T follicular helper cell (primary cell): Measurements from ENCODE around the gene LCLAT1.

Experiments
- DNase-seq: peaks from one replicate; pipeline ENCODE4 v3.0.0-alpha.2; 2020; ENCODE audit warnings: low read depth

Gene LCLAT1

GRCh38 chr2:30514848-30515435, 67.9 kb downstream of the LCLAT1 start:
- no peak for DNase-seq

DNA sequence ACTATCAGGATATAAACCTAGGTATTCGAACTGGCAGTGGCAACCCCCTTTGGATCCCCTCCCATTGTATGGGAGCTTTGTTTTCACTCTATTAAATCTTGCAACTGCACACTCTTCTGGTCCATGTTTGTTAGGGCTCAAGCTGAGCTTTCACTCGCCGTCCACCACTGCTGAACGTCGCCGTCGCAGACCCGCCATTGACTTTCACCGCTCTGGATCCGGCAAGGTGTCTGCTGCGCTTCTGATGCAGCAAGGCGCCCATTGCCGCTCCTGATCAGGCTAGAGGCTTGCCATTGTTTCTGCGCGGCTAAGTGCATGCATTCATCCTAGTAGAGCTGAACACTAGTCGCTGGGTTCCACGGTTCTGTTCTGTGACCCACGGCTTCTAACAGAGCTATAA, 69.1 kb downstream of the LCLAT1 start:
- DNase-seq: no peak

- no peak for DNase-seq
These were observed 72.8 kb downstream of the LCLAT1 start for GRCh38 chr2:30519796-30520195.

GRCh38 chr2:30522421-30522820, 75.4 kb downstream of the LCLAT1 start:
- DNase-seq: no peak

GRCh38 chr2:30527411-30527810, 80.4 kb downstream of the LCLAT1 start:
- DNase-seq: no peak

DNA sequence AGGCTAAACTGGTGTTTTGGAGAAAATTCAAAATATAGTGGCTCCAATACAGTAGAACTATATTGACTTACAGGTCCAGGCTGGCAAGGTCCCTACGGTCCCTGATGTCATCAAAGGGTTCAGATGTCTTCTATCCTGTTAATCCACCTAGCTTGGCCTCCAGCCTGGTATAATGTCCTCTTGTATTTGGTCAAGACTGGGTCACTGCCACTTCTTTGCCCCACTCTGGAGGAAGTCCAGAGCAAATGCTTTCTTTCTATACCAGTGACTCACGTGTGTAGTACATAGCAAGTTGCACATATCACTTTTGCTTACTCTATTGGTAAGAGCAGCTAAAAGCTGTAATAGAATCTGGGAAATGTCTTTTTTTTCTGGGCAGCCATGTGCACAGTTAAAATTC, 80.8 kb downstream of the LCLAT1 start:
- DNase-seq: no peak

- DNase-seq: no peak
These were observed 83.3 kb downstream of the LCLAT1 start for GRCh38 chr2:30530346-30530745.

DNA sequence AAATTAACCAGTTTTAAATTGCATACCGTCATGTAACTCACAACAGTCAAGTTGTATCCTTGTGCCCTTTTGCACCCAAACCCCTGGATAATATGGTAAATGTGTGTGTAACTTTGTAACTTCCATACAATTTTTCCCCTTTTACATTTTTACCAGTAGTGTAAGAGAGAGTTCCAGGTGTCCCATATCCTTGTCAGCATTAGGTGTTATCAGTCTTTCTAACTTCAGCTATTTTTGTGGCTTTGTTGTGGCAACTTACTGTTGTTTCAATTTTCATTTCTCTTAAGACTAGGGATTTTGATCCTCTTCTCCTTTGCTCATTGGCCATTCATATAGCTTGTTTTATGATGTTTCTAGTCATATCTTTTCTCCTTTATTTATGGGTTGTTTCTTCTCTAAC, 94.6 kb downstream of the LCLAT1 start:
- DNase-seq: no peak

DNA sequence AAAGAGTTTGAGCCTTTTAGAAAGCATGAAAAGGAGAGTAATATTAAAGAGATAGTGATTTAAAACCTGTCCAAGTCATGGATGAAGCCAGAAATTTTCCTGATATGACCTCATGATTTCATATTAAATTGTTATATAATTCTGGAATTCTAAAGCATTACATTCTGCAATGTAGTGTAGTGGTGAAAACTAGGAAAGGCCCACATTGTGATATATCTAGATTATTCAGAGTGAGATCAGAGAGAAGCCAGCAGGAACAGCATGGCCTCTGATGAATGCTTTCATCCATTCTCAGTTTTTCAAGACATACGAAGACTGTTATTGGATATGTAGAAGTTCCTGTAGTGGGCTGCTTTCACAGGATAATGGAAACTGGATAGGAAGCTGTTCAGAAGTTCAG, 98.8 kb downstream of the LCLAT1 start:
- no peak for DNase-seq

GRCh38 chr2:30548386-30548785, 101.3 kb downstream of the LCLAT1 start:
- no peak for DNase-seq

GRCh38 chr2:30549096-30549495, 102.0 kb downstream of the LCLAT1 start:
- DNase-seq: no peak

- DNase-seq: no peak
These were observed 112.7 kb downstream of the LCLAT1 start for GRCh38 chr2:30559544-30560275.

- DNase-seq: no peak
These were observed 114.3 kb downstream of the LCLAT1 start for GRCh38 chr2:30561349-30561748.

GRCh38 chr2:30565851-30566358, 118.9 kb downstream of the LCLAT1 start:
- no peak for DNase-seq

DNA sequence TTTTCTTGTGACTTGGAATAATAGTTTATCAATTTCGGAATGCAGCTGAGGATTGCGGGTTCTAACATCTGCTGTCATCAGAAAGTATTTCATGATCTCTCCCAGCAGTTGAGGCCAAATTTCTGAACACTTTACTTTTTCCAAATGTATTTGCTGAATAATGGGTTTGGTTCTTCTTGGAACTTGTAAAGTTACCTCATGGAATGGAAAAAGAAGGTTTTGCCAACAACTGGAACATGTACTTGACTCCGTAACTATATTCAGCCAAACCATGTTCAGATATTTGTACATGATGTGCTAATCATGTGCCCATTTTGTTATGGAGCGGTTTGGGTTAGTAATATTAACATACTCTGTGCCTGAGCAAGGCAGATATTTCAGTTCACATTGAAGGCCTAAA, 119.6 kb downstream of the LCLAT1 start:
- DNase-seq: no peak

GRCh38 chr2:30567317-30567716, 120.3 kb downstream of the LCLAT1 start:
- DNase-seq: no peak

GRCh38 chr2:30569946-30570345, 122.9 kb downstream of the LCLAT1 start:
- DNase-seq: no peak

GRCh38 chr2:30577151-30577550, 130.1 kb downstream of the LCLAT1 start:
- no peak for DNase-seq

GRCh38 chr2:30580391-30580790, 133.3 kb downstream of the LCLAT1 start:
- no peak for DNase-seq

- no peak for DNase-seq
These were observed 135.5 kb downstream of the LCLAT1 start for GRCh38 chr2:30582521-30582920.

GRCh38 chr2:30583204-30583749, 136.2 kb downstream of the LCLAT1 start:
- no peak for DNase-seq

DNA sequence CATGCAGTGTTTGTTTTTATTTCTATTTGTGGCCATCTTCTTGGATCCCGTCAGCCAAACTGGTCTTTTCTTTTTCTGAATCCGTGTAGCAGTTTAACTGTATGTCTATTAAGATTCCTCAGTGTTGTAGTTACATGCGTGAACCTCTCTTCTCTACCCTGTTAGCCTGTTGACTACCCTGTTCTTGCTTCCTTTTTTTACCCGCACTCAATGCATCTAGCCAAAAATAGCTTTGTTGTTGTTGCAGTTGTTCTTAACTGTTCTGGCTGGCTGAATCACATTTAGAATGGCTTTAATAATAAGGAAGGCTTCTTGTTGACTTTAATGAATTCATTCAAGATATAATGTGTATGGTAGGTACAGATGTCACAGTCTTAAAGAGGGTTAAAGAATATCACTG, 137.1 kb downstream of the LCLAT1 start:
- no peak for DNase-seq

DNA sequence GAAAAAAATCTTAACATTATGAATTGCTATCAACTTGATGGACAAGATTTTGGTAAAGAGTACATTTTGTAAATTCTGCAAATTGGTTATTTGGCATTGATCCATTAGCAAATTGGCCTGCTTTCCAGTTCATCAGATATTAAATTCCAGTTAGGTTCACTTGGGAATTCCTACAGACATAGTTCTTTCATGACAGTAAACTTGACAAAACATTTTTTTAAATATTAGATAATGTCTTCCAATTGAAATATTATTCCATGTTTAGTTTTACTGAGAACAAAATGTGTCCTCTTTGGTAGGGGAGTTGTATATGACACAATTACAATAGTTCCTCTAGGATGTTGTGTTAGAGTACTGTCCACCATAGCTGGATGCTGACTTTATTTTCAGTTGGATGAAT, 141.9 kb downstream of the LCLAT1 start:
- no peak for DNase-seq
